HEK293 (cell line): ENCODE measurements around the gene GIN1.

ENCODE experiments used
- CTCF ChIP-seq: fragments of 450-650 bp; formaldehyde crosslinking; IDR thresholded peaks from 2 replicates; pipeline ENCODE4 v1.5.1; 2016; ENCODE audit warnings: missing biosample characterization, missing genetic modification characterization
- MZF1 ChIP-seq: fragments of 450-650 bp; formaldehyde crosslinking; IDR thresholded peaks from 2 replicates; pipeline ENCODE4 v1.5.1; 2017; ENCODE audit warnings: missing biosample characterization, missing genetic modification characterization, borderline replicate concordance
- ZBTB11 ChIP-seq: fragments of 450-650 bp; formaldehyde crosslinking; conservative IDR thresholded peaks from 2 replicates; pipeline ENCODE4 v1.5.1; 2016; ENCODE audit warnings: low read depth, missing biosample characterization, missing genetic modification characterization
- ZNF221 ChIP-seq: fragments of 450-650 bp; formaldehyde crosslinking; IDR thresholded peaks from 2 replicates; pipeline ENCODE4 v1.5.1; 2017; ENCODE audit warnings: missing biosample characterization, missing genetic modification characterization, borderline replicate concordance
- ZNF473 ChIP-seq: fragments of 450-650 bp; formaldehyde crosslinking; IDR thresholded peaks from 2 replicates; pipeline ENCODE4 v1.5.1; 2017; ENCODE audit warnings: missing biosample characterization, missing genetic modification characterization
- ZNF600 ChIP-seq: fragments of 450-650 bp; formaldehyde crosslinking; IDR thresholded peaks from 2 replicates; pipeline ENCODE4 v1.5.1; 2016; ENCODE audit warnings: missing biosample characterization, missing genetic modification characterization

GRCh38 chr5:103094737-103095136 lies 25.2 kb downstream of the GIN1 start:
- no peak for TF ChIP-seq CTCF (tag by site-specific recombination)
- TF ChIP-seq MZF1: no peak
- no peak for TF ChIP-seq ZNF221
- no peak for TF ChIP-seq ZBTB11
- TF ChIP-seq ZNF473 (tag by site-specific recombination): no peak
- no peak for TF ChIP-seq ZNF600 (tag by site-specific recombination)
